ENCODE measurements around the gene APOBEC2. TPM values are rescaled to one million over a fixed set of nuclear protein-coding genes. Genes with fewer than 3 reads are reported as not detected.

The APOBEC2 gene
- total and polyA plus RNA-seq, 4 experiments from 2014 or later = 0.44 to 0.91 TPM; not detected in 2

- H3K4me3 Mint-ChIP-seq = no peak overlapping the region
- no peaks in the 10 kb centered on the region for H3K27me3 ChIP-seq (ENCODE audit: insufficient read depth, low read length)
- DNase-seq = no peak
- no peaks in the 10 kb centered on the region for H3K9me3 ChIP-seq (ENCODE audit: control insufficient read depth in 1 of 2, low read length in 2 of 2)
- H3K27ac ChIP-seq (ENCODE audit: low read depth, low read length) = no peak overlapping the region
- H3K36me3 Mint-ChIP-seq = peaks cover 42 to 58% of the 10 kb centered on the region in 2 donors
- peaks cover 0 to 4% (median under 1%) of the 10 kb centered on the region in 4 donors for H3K4me1 Mint-ChIP-seq
- H3K9me3 Mint-ChIP-seq = no peaks in the 10 kb centered on the region
- intact Hi-C loops (cut with micrococcal nuclease) = no loop called here
- H3K4me1 ChIP-seq (ENCODE audit: insufficient read depth, low read length) = no peaks in the 10 kb centered on the region
- ChIA-PET POLR2A (ENCODE audit: partially characterized antibody) (no interaction called here), CTCF (ENCODE audit: partially characterized antibody) (interaction anchor here (1.3 to 2.4 kb wide), 2 partner anchors 9 to 31 kb away, joined by 3 to 10 read pairs; no protein-coding TSS in a partner anchor)
- no peak overlapping the region for H3K4me3 ChIP-seq (ENCODE audit: low read length in 2 of 2)
- H3K27me3 Mint-ChIP-seq = no peaks in the 10 kb centered on the region
- peak overlapping the region in 1 of 7 donors; percentile 8 for H3K27ac Mint-ChIP-seq
- peaks cover 4% of the 10 kb centered on the region for H3K36me3 ChIP-seq (ENCODE audit: insufficient read depth, low read length)
Observed at GRCh38 chr6:41058783-41059181, 5.8 kb downstream of the APOBEC2 start.

DNA sequence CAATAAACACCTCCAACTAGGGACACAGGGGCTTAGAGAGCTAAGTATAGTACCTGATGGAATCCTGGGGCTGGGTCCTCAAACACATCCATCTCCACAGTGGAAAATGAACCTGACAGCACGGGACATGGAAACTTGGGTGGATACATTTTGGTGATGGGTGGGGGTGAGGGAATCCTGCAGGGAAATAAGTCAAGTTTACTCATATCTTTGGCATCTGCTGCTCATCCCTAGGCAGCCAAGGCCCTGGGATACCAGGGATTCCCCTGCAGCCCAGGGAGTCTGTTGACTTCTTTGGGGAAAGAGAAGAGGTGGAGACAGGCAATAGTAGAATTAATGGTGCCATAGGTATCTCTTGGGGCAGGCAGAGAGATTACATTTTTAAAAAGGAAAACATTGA, 6.6 kb downstream of the APOBEC2 start:
- Histone ChIP-seq H3K36me3 (ENCODE audit: insufficient read depth, low read length) (peaks cover 4% of the 10 kb centered on the region), H3K4me3 (ENCODE audit: low read length in 2 of 2) (no peak overlapping the region), H3K9me3 (ENCODE audit: control insufficient read depth in 1 of 2, low read length in 2 of 2) (no peaks in the 10 kb centered on the region), H3K4me1 (ENCODE audit: insufficient read depth, low read length) (no peaks in the 10 kb centered on the region), H3K27ac (ENCODE audit: low read depth, low read length) (no peak overlapping the region), H3K27me3 (ENCODE audit: insufficient read depth, low read length) (no peaks in the 10 kb centered on the region)
- Mint-ChIP-seq H3K27me3 (no peaks in the 10 kb centered on the region), H3K36me3 (peaks cover 48 to 64% of the 10 kb centered on the region in 2 donors), H3K4me1 (peaks cover 0 to 4% (median under 1%) of the 10 kb centered on the region in 4 donors), H3K27ac (no peak overlapping the region), H3K4me3 (no peak overlapping the region), H3K9me3 (no peaks in the 10 kb centered on the region)
- CTCF ChIA-PET (ENCODE audit: partially characterized antibody) = interaction anchor here (1.0 to 2.4 kb wide), 3 partner anchors 8 to 32 kb away, joined by 3 to 10 read pairs (median 3); partner anchors contain the start of gene UNC5CL
- DNase-seq = no peak
- intact Hi-C loops (cut with micrococcal nuclease) = no loop called here
- POLR2A ChIA-PET (ENCODE audit: partially characterized antibody) = no interaction called here

- Mint-ChIP-seq H3K4me1 (peaks cover 0 to 4% (median under 1%) of the 10 kb centered on the region in 4 donors), H3K27ac (no peak overlapping the region), H3K9me3 (no peaks in the 10 kb centered on the region), H3K36me3 (peaks cover 55 to 62% of the 10 kb centered on the region in 2 donors), H3K27me3 (no peaks in the 10 kb centered on the region), H3K4me3 (no peak overlapping the region)
- H3K4me3 ChIP-seq (ENCODE audit: low read length in 2 of 2) = no peak overlapping the region
- ChIA-PET POLR2A (ENCODE audit: partially characterized antibody) (no interaction called here), CTCF (ENCODE audit: partially characterized antibody) (no interaction called here)
- H3K9me3 ChIP-seq (ENCODE audit: control insufficient read depth in 1 of 2, low read length in 2 of 2) = no peaks in the 10 kb centered on the region
- H3K36me3 ChIP-seq (ENCODE audit: insufficient read depth, low read length) = peaks cover 12% of the 10 kb centered on the region
- H3K4me1 ChIP-seq (ENCODE audit: insufficient read depth, low read length) = no peaks in the 10 kb centered on the region
- intact Hi-C loops (cut with micrococcal nuclease) = no loop called here
- no peak overlapping the region for H3K27ac ChIP-seq (ENCODE audit: low read depth, low read length)
- no peak for DNase-seq
- H3K27me3 ChIP-seq (ENCODE audit: insufficient read depth, low read length) = no peaks in the 10 kb centered on the region
Observed at GRCh38 chr6:41061196-41061726, 8.3 kb downstream of the APOBEC2 start.

GRCh38 chr6:41062056-41062455, 9.1 kb downstream of the APOBEC2 start:
- intact Hi-C loops (cut with micrococcal nuclease) = no loop called here
- H3K4me1 Mint-ChIP-seq = peaks cover 5 to 9% (median 6%) of the 10 kb centered on the region in 4 donors
- POLR2A ChIA-PET (ENCODE audit: partially characterized antibody) = interaction anchor here (1.7 kb wide), 1 partner anchor 9 kb away, joined by 4 read pairs; the partner anchor contains the start of gene APOBEC2

DNA sequence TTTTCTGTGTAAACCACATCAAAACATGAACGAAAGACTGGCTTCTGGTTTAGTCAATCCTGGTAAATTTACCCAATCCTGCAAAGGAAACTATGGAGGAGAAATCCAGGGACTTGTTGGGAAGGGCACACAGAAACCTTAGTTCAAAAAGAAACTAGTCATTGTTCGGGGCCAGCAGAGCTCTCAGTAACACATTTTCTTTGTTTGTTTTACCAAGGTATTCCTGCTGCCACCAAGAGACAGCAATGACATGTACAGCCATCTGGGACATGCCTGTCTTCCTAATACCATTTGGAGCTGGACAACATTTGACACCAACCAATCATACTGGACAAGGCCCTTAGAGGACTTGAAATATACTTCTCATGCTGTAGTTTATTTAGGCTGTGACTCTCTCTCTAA, 10.9 kb downstream of the APOBEC2 start:
- H3K27me3 Mint-ChIP-seq = no peaks in the 10 kb centered on the region
- POLR2A ChIA-PET (ENCODE audit: partially characterized antibody) = interaction anchor here (1.7 kb wide), 1 partner anchor 11 kb away, joined by 4 read pairs; the partner anchor contains the start of gene APOBEC2
- no peak overlapping the region for H3K4me3 Mint-ChIP-seq
- H3K4me1 Mint-ChIP-seq = peaks cover 7 to 16% (median 7%) of the 10 kb centered on the region in 4 donors
- H3K27ac Mint-ChIP-seq = no peak overlapping the region
- Histone ChIP-seq H3K27ac (ENCODE audit: low read depth, low read length) (no peak overlapping the region), H3K36me3 (ENCODE audit: insufficient read depth, low read length) (peaks cover 22% of the 10 kb centered on the region), H3K4me3 (ENCODE audit: low read length in 2 of 2) (no peak overlapping the region), H3K27me3 (ENCODE audit: insufficient read depth, low read length) (no peaks in the 10 kb centered on the region), H3K4me1 (ENCODE audit: insufficient read depth, low read length) (no peaks in the 10 kb centered on the region), H3K9me3 (ENCODE audit: control insufficient read depth in 1 of 2, low read length in 2 of 2) (no peaks in the 10 kb centered on the region)
- CTCF ChIA-PET (ENCODE audit: partially characterized antibody) = interaction anchor here (1.0 to 1.3 kb wide), 3 partner anchors 11 to 60 kb away, joined by 3 to 4 read pairs (median 3); partner anchors contain the start of gene APOBEC2
- H3K9me3 Mint-ChIP-seq = no peaks in the 10 kb centered on the region
- intact Hi-C loops (cut with micrococcal nuclease) = no loop called here
- no peak for DNase-seq
- H3K36me3 Mint-ChIP-seq = peaks cover 70 to 72% of the 10 kb centered on the region in 2 donors

More at GRCh38 chr6:41062056-41062455, 9.1 kb downstream of the APOBEC2 start:
- H3K4me1 ChIP-seq (ENCODE audit: insufficient read depth, low read length) = no peaks in the 10 kb centered on the region
- CTCF ChIA-PET (ENCODE audit: partially characterized antibody) = interaction anchor here (1.2 kb wide), 1 partner anchor 34 kb away, joined by 5 read pairs; no protein-coding TSS in a partner anchor
- H3K9me3 ChIP-seq (ENCODE audit: control insufficient read depth in 1 of 2, low read length in 2 of 2) = no peaks in the 10 kb centered on the region
- Mint-ChIP-seq H3K27me3 (no peaks in the 10 kb centered on the region), H3K9me3 (no peaks in the 10 kb centered on the region), H3K4me3 (no peak overlapping the region), H3K36me3 (peaks cover 54 to 69% of the 10 kb centered on the region in 2 donors), H3K27ac (no peak overlapping the region)
- no peak overlapping the region for H3K27ac ChIP-seq (ENCODE audit: low read depth, low read length)
- H3K36me3 ChIP-seq (ENCODE audit: insufficient read depth, low read length) = peaks cover 16% of the 10 kb centered on the region
- no peak overlapping the region for H3K4me3 ChIP-seq (ENCODE audit: low read length in 2 of 2)
- no peak for DNase-seq
- no peaks in the 10 kb centered on the region for H3K27me3 ChIP-seq (ENCODE audit: insufficient read depth, low read length)

DNA sequence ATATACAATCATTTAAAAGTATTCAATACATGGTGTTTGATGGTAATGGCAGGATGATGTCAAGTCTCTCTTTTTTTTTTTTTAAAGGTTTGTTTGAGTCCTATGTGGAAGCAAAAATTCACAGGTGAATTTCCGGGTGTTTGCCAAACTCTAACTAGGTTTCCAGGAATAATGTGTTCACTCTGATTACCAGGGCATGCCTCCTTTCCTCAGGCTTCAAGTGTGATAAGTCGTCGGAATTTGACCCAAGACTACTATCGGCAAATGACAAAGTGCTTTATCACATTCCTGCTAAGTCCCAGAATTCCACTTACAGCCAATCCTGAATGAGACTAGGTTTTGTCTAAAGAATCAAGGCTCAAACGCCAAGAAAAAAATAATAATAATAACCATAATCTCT, 11.8 kb downstream of the APOBEC2 start:
- H3K36me3 Mint-ChIP-seq = peaks cover 66 to 72% of the 10 kb centered on the region in 2 donors
- H3K27ac ChIP-seq (ENCODE audit: low read depth, low read length) = no peak overlapping the region
- H3K27me3 Mint-ChIP-seq = no peaks in the 10 kb centered on the region
- H3K27ac Mint-ChIP-seq = no peak overlapping the region
- intact Hi-C loops (cut with micrococcal nuclease) = no loop called here
- H3K4me3 ChIP-seq (ENCODE audit: low read length in 2 of 2) = no peak overlapping the region
- ChIA-PET POLR2A (ENCODE audit: partially characterized antibody) (no interaction called here), CTCF (ENCODE audit: partially characterized antibody) (interaction anchor here (1.2 to 1.3 kb wide), 2 partner anchors 12 to 37 kb away, joined by 3 to 4 read pairs; partner anchors contain the start of gene APOBEC2)
- no peak overlapping the region for H3K4me3 Mint-ChIP-seq
- H3K36me3 ChIP-seq (ENCODE audit: insufficient read depth, low read length) = peaks cover 31% of the 10 kb centered on the region
- DNase-seq = no peak
- no peaks in the 10 kb centered on the region for H3K4me1 ChIP-seq (ENCODE audit: insufficient read depth, low read length)
- H3K9me3 ChIP-seq (ENCODE audit: control insufficient read depth in 1 of 2, low read length in 2 of 2) = no peaks in the 10 kb centered on the region
- peaks cover 7 to 18% (median 7%) of the 10 kb centered on the region in 4 donors for H3K4me1 Mint-ChIP-seq
- no peaks in the 10 kb centered on the region for H3K9me3 Mint-ChIP-seq
- no peaks in the 10 kb centered on the region for H3K27me3 ChIP-seq (ENCODE audit: insufficient read depth, low read length)

- no peak for DNase-seq
- Mint-ChIP-seq H3K4me3 (no peak overlapping the region), H3K27ac (no peak overlapping the region), H3K9me3 (no peaks in the 10 kb centered on the region), H3K27me3 (no peaks in the 10 kb centered on the region), H3K4me1 (peaks cover 7 to 17% (median 11%) of the 10 kb centered on the region in 4 donors), H3K36me3 (peaks cover 58 to 70% of the 10 kb centered on the region in 2 donors)
- Histone ChIP-seq H3K27me3 (ENCODE audit: insufficient read depth, low read length) (no peaks in the 10 kb centered on the region), H3K9me3 (ENCODE audit: control insufficient read depth in 1 of 2, low read length in 2 of 2) (no peaks in the 10 kb centered on the region), H3K36me3 (ENCODE audit: insufficient read depth, low read length) (peaks cover 32% of the 10 kb centered on the region), H3K4me1 (ENCODE audit: insufficient read depth, low read length) (peaks cover 5% of the 10 kb centered on the region), H3K27ac (ENCODE audit: low read depth, low read length) (no peak overlapping the region), H3K4me3 (ENCODE audit: low read length in 2 of 2) (no peak overlapping the region)
- ChIA-PET POLR2A (ENCODE audit: partially characterized antibody) (no interaction called here), CTCF (ENCODE audit: partially characterized antibody) (interaction anchor here (0.9 to 1.3 kb wide), 5 partner anchors 10 to 117 kb away, joined by 3 to 4 read pairs (median 3); no protein-coding TSS in a partner anchor)
- intact Hi-C loops (cut with micrococcal nuclease) = no loop called here
Observed at GRCh38 chr6:41065550-41066026, 12.6 kb downstream of the APOBEC2 start.
